ACC112 (cell line): ENCODE measurements around the gene MCTS1.
"Not testable (repeated sequence)": the region's sequence is repeated elsewhere in the genome, so short reads cannot be mapped to it uniquely, and the experiment has no call there.

Experiments
- H2AFZ ChIP-seq: fragments of 200-600 bp; sonication (generic); one replicate; pipeline ENCODE4 v1.6.0; 2017; ENCODE audit warnings: antibody characterized with exemption, low read length; ENCODE audit not compliant: unreplicated experiment
- H3K27ac ChIP-seq: fragments of 200-600 bp; sonication (generic); 2 replicates; pipeline ENCODE4 v1.5.1; 2014; ENCODE audit warnings: low read depth, mild to moderate bottlenecking, antibody characterized with exemption, low read length, moderate library complexity
- H3K27me3 ChIP-seq: fragments of 200-600 bp; sonication (generic); 2 replicates; pipeline ENCODE4 v1.6.1; 2014; ENCODE audit warnings: mild to moderate bottlenecking, antibody characterized with exemption, low read length, moderate library complexity, mixed read lengths; ENCODE audit not compliant: insufficient read depth
- H3K36me3 ChIP-seq: fragments of 200-600 bp; sonication (generic); 2 replicates; pipeline ENCODE4 v1.6.1; 2016; ENCODE audit warnings: mild to moderate bottlenecking, antibody characterized with exemption, low read length, moderate library complexity, mixed read lengths; ENCODE audit not compliant: insufficient read depth
- H3K4me1 ChIP-seq: fragments of 200-600 bp; sonication (generic); one replicate; pipeline ENCODE4 v1.6.1; 2016; ENCODE audit warnings: low read length, mixed read lengths; ENCODE audit not compliant: insufficient read depth, unreplicated experiment, control insufficient read depth
- H3K4me3 ChIP-seq: fragments of 200-600 bp; sonication (generic); 2 replicates; pipeline ENCODE4 v1.5.1; 2014; ENCODE audit warnings: mild to moderate bottlenecking, low read depth, low read length
- H3K79me2 ChIP-seq: fragments of 200-600 bp; sonication (generic); one replicate; pipeline ENCODE4 v1.6.0; 2016; ENCODE audit warnings: low read length; ENCODE audit not compliant: control insufficient read depth, unreplicated experiment, insufficient read depth

MCTS1 gene

GRCh38 chrX:120629667-120630537 lies 26.0 kb downstream of the MCTS1 start, which contains the start of gene C1GALT1C1:
TSS of gene C1GALT1C1 (minus strand) at chrX:120630054. CDS start at chrX:120627166, 2,888 bp downstream.
- Histone ChIP-seq H3K36me3 (no peaks in the 10 kb centered on the region), H3K27ac (peak within 1 kb of the TSS; percentile 64), H3K79me2 (peaks cover 23% of the 10 kb centered on the region), H2AFZ (peak within 1 kb of the TSS; percentile 80), H3K4me3 (peak within 1 kb of the TSS; percentile 91), H3K4me1 (peaks cover 13% of the 10 kb centered on the region), H3K27me3 (no peaks in the 10 kb centered on the region)

GRCh38 chrX:120638619-120639018 lies 34.7 kb downstream of the MCTS1 start:
- Histone ChIP-seq H3K27ac (no peak overlapping the region), H2AFZ (no peak overlapping the region), H3K4me3 (no peak overlapping the region)

GRCh38 chrX:120642871-120643270 lies 39.0 kb downstream of the MCTS1 start:
- no peaks in the 10 kb centered on the region for H3K27me3 ChIP-seq
- H3K36me3 ChIP-seq: no peaks in the 10 kb centered on the region
- H3K79me2 ChIP-seq: no peaks in the 10 kb centered on the region
- H3K27ac ChIP-seq: no peak overlapping the region
- no peak overlapping the region for H3K4me3 ChIP-seq
- peaks cover 9% of the 10 kb centered on the region for H3K4me1 ChIP-seq
- H2AFZ ChIP-seq: no peak overlapping the region

More at GRCh38 chrX:120638619-120639018, 34.7 kb downstream of the MCTS1 start:
- Histone ChIP-seq H3K36me3 (no peaks in the 10 kb centered on the region), H3K4me1 (no peaks in the 10 kb centered on the region), H3K79me2 (no peaks in the 10 kb centered on the region), H3K27me3 (no peaks in the 10 kb centered on the region)

- Histone ChIP-seq H3K36me3 (no peaks in the 10 kb centered on the region), H3K4me3 (no peak overlapping the region), H3K27ac (no peak overlapping the region), H3K79me2 (no peaks in the 10 kb centered on the region), H2AFZ (no peak overlapping the region), H3K27me3 (no peaks in the 10 kb centered on the region), H3K4me1 (peaks cover 27% of the 10 kb centered on the region)
Observed at GRCh38 chrX:120647127-120647526, 43.2 kb downstream of the MCTS1 start.

- not testable (repeated sequence) for H3K79me2 ChIP-seq, H3K27me3 ChIP-seq, H2AFZ ChIP-seq, H3K27ac ChIP-seq, H3K36me3 ChIP-seq, H3K4me3 ChIP-seq
- H3K4me1 ChIP-seq: peaks cover 21% of the 10 kb centered on the region
Observed at GRCh38 chrX:120652256-120652655, 48.4 kb downstream of the MCTS1 start.

- Histone ChIP-seq H3K27me3 (no peaks in the 10 kb centered on the region), H3K4me1 (peaks cover 18% of the 10 kb centered on the region), H2AFZ (no peak overlapping the region), H3K36me3 (no peaks in the 10 kb centered on the region), H3K4me3 (no peak overlapping the region), H3K27ac (no peak overlapping the region), H3K79me2 (no peaks in the 10 kb centered on the region)
Observed at GRCh38 chrX:120653000-120653399, 49.1 kb downstream of the MCTS1 start.

GRCh38 chrX:120660637-120661036 lies 56.7 kb downstream of the MCTS1 start:
- no peaks in the 10 kb centered on the region for H3K36me3 ChIP-seq
- H3K27ac ChIP-seq: no peak overlapping the region
- peaks cover 10% of the 10 kb centered on the region for H3K4me1 ChIP-seq
- H3K79me2 ChIP-seq: no peaks in the 10 kb centered on the region
- no peak overlapping the region for H2AFZ ChIP-seq
- no peaks in the 10 kb centered on the region for H3K27me3 ChIP-seq
- H3K4me3 ChIP-seq: no peak overlapping the region
